GM12892 (cell line): ENCODE measurements around the gene VPS11.

ENCODE experiments used
- POLR2A ChIP-seq: IDR thresholded peaks from 2 replicates; pipeline ENCODE4 v1.6.1; 2011; ENCODE audit warnings: low read depth, low read length, control low read depth
- POLR2AphosphoS5 ChIP-seq: IDR thresholded peaks from 2 replicates; pipeline ENCODE4 v1.6.1; 2011; ENCODE audit warnings: low read depth, low read length, control low read depth
- TAF1 ChIP-seq: IDR thresholded peaks from 2 replicates; pipeline ENCODE4 v1.6.1; 2011; ENCODE audit warnings: low read depth, mild to moderate bottlenecking, control low read depth, low read length, borderline replicate concordance

DNA sequence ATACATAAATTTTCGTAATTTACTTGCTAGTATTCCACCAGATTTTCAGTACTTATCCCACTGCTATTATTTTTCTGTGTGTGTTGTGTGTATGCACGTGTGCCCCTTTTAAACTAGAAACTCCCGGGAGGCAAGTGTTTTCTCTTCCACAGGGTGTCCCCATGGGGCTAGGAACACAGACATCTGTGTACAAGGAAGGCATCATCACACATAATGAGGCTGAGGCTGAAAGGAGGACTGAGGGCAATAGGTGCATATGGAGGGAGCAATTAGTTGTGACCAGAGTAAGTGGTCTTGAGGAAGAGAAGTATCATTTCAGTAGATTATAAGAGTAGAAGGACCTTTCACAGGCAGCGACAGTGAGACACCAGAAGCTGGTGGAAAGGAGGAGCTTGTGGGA is 36.2 kb downstream of the VPS11 start:
- TF ChIP-seq POLR2A (no peak), POLR2AphosphoS5 (no peak), TAF1 (no peak)
